Stimulated activated CD8-positive, alpha-beta memory T cell treated with anti-CD3 and anti-CD28 coated beads, Interleukin-2, amount 100 ng/mL, for 1 hour (primary cell): ENCODE results near the gene ELL.

ENCODE experiments used
- DNase-seq, 2 donors: peaks; one replicate each; pipeline ENCODE4 v3.0.0-alpha.2; 2020; ENCODE audit warnings: low read depth in 2 of 2

ELL gene

GRCh38 chr19:18446811-18447359 is 75.0 kb downstream of the ELL start:
- no peak for DNase-seq

- no peak for DNase-seq
Observed at GRCh38 chr19:18446145-18446810, 75.6 kb downstream of the ELL start.

- no peak for DNase-seq
Observed at GRCh38 chr19:18445262-18445948, 76.5 kb downstream of the ELL start.

DNA sequence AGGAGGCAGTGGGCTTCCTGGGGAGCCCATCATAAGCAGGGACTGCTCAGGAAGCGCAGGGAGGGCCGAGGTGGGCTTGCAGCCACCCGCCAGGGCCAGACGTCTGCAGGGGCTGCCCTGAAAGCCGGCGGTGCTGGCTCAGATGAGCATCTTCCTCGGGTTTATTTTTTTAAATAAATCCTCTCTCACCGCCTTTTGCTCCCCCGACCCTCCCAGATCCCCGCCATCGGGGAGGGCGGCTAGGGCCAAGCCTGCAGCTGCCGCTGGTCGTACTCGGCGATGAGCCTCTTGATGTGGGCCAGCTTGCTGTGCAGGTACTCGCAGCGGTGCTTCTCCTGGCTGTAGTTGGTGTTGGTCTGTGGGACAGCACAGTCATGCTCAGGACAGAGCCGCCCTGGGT is 77.4 kb downstream of the ELL start:
- no peak for DNase-seq

GRCh38 chr19:18443831-18444230 is 78.0 kb downstream of the ELL start:
- DNase-seq = no peak

DNA sequence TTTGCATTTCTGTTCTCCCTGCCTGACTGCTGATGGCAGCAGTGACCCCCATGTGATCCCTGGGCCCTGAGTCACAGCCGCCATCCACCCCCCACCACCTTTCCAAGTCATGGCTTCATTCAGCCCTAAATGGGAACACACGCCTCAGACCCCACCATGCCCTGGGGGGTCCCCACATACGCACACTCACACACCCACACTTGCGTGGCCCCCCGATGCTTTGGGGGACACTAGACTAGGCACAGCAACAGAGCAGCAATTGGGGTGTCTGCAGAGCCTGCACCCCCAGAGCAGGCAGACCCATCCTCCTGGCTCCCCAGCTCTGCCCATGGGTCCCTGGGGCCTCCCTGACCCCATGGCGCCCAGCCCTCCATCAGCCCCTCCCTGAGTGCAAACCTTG is 78.5 kb downstream of the ELL start:
- DNase-seq = no peak

GRCh38 chr19:18442941-18443340 is 78.9 kb downstream of the ELL start:
- DNase-seq = no peak

DNA sequence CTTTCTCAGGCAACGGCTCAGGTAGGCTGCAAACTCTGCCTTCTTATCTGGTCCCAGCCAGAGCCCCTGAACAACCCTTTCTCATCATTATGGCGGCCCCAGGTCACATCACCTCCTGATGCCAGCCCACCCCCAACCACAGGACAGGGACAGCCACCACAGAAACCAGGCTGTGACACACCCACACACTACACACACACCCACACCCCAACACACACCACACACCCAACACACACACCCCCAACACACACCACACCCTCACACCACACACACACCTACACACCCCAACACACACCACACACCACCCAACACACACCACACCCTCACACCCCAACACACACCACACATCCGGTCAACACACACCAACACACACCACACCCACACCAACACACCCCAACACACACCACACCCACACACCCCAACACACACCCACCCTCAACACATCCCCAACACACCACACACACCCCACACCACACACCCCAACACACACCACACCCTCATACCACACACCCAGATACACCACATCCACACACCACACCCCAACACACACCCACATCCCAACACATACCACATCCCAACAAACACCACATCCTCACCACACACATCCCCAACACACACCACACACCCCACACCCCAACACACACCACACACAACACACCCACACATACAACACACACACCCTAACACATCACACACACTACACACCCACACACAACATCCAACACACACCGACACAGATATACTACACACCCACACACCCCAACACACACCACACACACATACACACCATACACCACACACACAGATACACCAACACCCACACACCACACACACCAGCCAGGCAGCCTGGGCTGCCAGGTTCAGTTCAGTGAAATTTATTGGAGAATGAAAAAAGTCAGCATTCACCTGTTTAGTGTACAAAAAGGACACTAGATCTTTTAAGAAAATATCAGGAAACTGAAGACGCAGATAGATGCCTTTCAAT is 79.8 kb downstream of the ELL start:
- no peak for DNase-seq

- no peak for DNase-seq
Observed at GRCh38 chr19:18440936-18441803, 80.7 kb downstream of the ELL start.

GRCh38 chr19:18440415-18440877 is 81.4 kb downstream of the ELL start:
- DNase-seq = no peak

DNA sequence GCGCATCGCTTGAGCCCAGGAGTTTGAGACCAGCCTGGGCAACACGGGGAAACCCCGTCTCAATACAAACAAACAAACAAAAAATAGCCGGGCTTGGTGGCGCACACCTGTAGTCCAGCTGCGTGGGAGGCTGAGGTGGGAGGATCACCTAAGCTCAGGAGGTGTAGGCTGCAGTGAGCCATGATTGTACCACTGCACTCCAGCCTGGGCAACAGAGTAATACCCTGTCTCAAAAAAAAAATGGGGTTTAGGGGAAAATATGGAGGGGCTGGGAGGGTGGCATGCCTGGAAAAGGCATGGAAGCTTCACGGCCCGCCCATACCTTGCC is 82.0 kb downstream of the ELL start:
- DNase-seq = no peak

DNA sequence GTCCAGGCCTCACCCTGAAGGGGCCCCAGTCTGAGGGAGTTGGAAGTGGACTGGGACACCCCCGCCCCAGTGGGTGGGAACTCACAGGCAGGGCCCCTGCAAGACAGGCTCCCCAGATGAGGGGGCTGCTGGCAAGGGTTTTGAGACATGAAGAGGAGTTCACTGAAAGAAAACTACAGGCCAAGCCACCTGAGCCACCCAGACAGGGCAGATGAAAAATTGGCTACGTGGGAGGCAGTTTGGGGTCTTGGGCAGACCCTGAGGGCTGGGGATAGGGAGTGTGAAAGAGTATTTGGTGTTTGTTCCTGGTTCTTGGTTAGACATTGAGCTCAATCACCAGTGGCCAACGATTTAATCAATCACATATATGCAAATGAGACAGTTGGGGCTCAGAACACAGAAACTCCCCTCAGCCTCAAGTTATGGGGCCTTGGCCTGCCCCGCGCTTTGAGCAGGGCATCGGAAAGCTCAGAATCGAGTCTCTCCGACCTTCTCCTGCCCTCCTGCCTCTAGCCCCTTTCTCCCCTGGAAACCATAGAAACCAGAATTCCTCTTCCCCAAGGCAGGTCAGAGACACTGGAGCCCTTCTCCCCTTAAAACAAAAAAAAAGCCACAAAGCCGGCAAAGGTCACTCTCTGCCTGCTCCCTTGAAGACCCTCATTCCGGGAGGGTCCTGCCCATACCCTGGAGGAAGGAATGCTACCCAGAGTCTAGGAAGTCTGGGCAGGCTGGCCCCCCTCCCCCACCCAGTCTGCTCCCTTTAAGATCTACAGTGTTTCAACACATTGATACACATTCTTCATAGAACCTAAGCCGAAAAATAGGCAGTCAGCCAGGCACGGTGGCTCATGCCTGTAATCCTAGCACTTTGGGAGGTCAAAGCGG is 82.6 kb downstream of the ELL start:
- DNase-seq = no peak

GRCh38 chr19:18438331-18439024 is 83.4 kb downstream of the ELL start:
- DNase-seq = no peak

GRCh38 chr19:18437491-18438330 is 84.2 kb downstream of the ELL start, which contains the start of gene ISYNA1:
TSS of gene ISYNA1 (minus strand) at chr19:18438133. CDS start at chr19:18437979, 154 bp downstream.
- no peak for DNase-seq

DNA sequence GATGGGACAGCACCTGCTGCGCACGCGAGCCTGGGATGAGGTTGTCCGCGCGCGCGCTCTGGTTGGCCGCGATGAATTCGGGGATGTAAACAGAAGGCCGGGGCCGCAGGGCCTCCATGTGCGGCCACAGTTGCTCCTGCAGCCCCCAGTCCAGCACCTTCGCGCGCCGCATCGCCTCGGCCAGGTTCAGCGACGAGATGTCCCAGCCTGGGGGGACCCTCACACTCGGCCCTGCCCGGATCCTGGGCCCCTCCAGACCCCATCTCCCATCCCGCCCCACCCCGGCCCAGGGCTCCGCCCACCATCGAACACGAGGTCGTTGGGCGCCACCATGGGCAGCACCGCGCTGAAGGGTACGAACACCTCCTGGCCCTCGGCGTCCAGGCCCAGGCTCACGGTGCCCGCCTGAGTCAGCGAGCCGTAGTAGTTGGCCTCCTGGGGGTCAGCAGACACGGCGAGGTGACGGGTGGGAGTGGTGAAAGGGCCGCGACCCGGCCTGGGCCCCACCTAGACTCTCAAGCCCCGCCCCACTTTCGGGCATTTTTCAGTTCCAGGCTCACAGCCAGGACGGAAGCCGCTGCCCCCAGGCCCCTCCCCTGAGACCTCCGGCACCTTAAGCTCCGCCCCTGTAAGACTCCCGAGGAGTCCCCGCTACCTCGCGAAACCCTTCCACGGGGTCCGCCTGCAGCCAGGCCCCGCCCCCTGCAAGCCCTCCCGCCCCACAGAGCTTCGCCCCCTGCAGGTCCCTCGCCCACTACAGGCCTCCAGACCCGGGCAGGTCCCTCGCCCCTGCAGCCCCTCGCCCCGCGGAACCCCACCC is 85.0 kb downstream of the ELL start:
- peak; percentile 66 to 79 for DNase-seq

DNA sequence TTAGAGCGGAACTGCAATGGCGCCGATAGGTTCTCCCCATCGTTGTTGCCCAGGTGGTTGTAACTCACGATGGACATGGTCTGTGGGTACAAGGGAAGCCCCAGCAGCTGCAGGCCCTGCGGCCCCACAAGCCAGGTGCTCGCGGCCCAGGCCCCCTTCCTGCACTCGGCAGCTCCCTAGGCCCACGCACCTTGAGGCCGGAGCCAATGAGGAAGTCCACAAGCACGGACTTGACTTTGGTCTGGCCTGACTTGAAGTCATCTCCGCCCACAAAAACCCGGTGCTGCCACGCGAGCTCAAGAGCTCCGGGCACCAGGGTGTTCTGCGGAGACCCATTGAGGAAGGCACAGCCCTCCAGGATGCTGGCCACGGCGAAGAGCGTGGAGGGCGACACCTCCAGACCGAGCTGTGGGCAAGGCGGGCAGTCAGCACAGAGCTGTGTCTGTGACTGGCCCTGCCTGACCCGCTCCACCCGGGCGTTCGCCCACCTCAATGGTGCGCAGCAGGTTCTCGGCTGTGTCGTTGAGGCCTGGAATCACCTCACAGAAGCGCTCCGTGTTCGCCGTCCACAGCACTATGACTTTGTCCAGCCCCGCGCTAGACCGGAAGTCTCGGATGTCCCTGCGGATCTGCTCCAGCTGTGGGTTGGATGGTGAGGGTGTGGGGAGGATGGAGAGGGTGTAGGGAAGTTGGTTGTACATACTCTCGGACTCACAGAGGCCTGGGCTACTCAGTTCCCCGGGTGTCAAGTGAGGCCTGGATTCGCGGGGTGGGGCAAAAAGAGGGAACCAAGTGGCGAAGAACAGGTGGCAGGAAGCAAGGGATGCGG is 85.8 kb downstream of the ELL start:
- DNase-seq = no peak
